Lower leg skin (tissue), 4 donors: ENCODE results near the gene OCA2. TPM values are rescaled to one million over a fixed set of nuclear protein-coding genes. Genes with fewer than 3 reads are reported as not detected.

Source experiments
- DNase-seq, 2 donors: peaks; one replicate each; pipeline ENCODE4 v3.0.0-alpha.2; 2019; ENCODE audit warnings: low spot score in 2 of 2
- H3K4me3 ChIP-seq: fragments of 200-600 bp; sonication (generic); 2 replicates; pipeline ENCODE4 v1.5.1; 2017; ENCODE audit warnings: mild to moderate bottlenecking, low read depth; ENCODE audit not compliant: poor library complexity, severe bottlenecking
- POLR2A ChIP-seq, 2 donors: fragments of 450-650 bp; IDR thresholded peaks; one replicate each; pipeline ENCODE4 v1.6.1; 2016 to 2017; ENCODE audit warnings: antibody characterized with exemption in 2 of 2, mild to moderate bottlenecking in 1 of 2, moderate library complexity in 1 of 2
- WGBS, 2 donors: methylation state at CpG; one replicate each; pipeline ENCODE4 v1.1.5; 2018; 5-methylcytosine and 5-hydroxymethylcytosine counted together
- intact Hi-C: fragments of 100-400 bp; cut with DNase I; formaldehyde crosslinking; loops from one replicate; pipeline ENCODE4 v1.15.0; 2023; ENCODE audit warnings: low total_unique reads
- total RNA-seq, 4 donors: library from RNA; depleted of rRNA; stranded (reverse); fragments of >200 nt; gene quantifications; one replicate each; pipeline ENCODE4 v1.1.0, GENCODE V29; 2016
- TF ChIP-seq, protein P1 (sequence below), 3 donors: fragments of 450-650 bp; IDR thresholded peaks; one replicate each; pipeline ENCODE4 v1.5.1; 2016; ENCODE audit warnings: antibody characterized with exemption in 3 of 3, mild to moderate bottlenecking in 3 of 3, moderate library complexity in 2 of 3

Gene OCA2
- total RNA-seq, 4 donors from 2014 or later = 12.0 to 15.8 (median 13.9) TPM

DNA sequence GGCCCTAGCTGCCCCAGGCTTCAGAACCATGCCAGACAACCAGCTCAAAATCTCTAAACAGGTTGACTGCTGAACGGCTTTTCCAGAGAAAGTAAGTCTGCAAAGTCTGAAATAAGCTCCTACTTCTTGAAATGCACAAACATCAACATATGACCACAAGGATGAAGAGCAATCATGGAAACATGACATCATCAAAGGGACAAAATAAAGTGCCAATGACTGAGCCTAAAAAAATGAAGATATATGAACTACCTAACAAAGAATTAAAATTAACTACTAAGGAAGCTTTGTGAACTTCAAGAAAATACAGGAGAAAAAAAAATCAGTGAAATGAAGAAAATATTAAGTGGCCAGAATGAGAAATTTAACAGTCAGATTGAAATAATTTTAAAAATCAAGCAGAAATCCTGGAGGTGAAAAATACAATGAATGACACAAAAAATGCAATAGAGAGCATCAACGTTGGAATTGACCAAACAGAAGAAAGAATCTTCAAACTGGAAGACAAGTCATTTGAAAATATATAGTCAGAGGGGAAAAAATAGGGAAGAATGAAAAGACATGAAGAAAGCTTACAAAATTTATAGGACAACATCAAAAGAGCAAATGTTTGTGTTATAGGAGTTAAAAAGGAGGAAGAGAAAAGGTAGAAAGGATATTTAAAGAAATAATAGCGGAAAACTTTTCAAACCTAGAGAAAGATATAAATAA is 364.2 kb downstream of the OCA2 start:
- TF ChIP-seq, protein P1, sequence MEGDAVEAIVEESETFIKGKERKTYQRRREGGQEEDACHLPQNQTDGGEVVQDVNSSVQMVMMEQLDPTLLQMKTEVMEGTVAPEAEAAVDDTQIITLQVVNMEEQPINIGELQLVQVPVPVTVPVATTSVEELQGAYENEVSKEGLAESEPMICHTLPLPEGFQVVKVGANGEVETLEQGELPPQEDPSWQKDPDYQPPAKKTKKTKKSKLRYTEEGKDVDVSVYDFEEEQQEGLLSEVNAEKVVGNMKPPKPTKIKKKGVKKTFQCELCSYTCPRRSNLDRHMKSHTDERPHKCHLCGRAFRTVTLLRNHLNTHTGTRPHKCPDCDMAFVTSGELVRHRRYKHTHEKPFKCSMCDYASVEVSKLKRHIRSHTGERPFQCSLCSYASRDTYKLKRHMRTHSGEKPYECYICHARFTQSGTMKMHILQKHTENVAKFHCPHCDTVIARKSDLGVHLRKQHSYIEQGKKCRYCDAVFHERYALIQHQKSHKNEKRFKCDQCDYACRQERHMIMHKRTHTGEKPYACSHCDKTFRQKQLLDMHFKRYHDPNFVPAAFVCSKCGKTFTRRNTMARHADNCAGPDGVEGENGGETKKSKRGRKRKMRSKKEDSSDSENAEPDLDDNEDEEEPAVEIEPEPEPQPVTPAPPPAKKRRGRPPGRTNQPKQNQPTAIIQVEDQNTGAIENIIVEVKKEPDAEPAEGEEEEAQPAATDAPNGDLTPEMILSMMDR (IDR thresholded peaks at IDR 0.05) = no peak
- no peak for TF ChIP-seq POLR2A (IDR thresholded peaks at IDR 0.05)
- DNase-seq = no peak
- H3K4me3 ChIP-seq = no peak overlapping the region
- intact Hi-C loops = loop anchor here (5.0 kb wide), 1 partner anchor 1952 kb away; no protein-coding TSS in a partner anchor
- 89 to 95% methylated on average over 3 of the region's 3 CpGs for WGBS, 2 donors

- 54 to 70% methylated on average over 1 of the region's 1 CpG for WGBS, 2 donors
- DNase-seq = no peak
- no peak overlapping the region for H3K4me3 ChIP-seq
- intact Hi-C loops = no loop called here
- TF ChIP-seq, protein P1 (IDR thresholded peaks at IDR 0.05) = no peak
- no peak for TF ChIP-seq POLR2A (IDR thresholded peaks at IDR 0.05)
These were observed 367.3 kb downstream of the OCA2 start for GRCh38 chr15:27731776-27732175.

DNA sequence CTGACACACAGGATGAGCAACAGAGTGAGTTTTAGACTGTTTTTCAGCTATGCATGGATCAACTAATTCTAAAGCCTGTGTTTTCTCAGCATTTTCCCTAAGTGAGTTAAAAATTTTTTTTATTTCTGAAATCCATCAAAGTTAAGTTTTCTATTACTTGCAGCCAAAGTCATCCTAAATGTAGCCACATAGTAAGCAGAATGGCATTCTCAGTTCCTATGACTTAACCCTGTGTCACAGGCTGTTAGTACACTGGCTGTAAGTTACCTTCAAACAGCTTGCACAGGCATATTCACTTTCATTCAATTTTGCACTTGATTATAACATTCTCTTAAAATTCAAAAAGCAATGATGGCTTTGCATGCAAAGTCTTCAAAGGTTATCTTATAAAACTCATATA is 368.2 kb downstream of the OCA2 start:
- DNase-seq = no peak
- intact Hi-C loops = no loop called here
- H3K4me3 ChIP-seq = no peak overlapping the region
- TF ChIP-seq, protein P1 (IDR thresholded peaks at IDR 0.05) = no peak
- TF ChIP-seq POLR2A (IDR thresholded peaks at IDR 0.05) = no peak

DNA sequence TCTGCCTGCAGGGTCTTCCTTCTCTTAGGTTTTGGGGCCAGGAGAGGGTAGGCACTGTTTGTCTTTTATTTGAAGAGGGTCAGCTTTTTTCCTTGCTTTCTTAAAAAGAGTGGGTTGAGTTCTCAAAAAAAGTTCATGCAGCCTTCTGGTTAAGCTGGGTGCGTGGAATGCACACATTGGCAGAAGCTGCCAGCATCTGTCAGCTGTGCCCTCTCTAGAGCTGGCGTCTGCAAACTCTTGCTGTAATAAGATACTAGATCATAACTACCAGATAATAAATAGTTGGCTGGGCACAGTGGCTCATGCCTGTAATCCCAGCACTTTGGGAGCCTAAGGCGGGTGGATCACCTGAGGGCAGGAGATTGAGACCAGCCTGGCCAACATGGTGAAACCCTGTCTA is 373.4 kb downstream of the OCA2 start:
- DNase-seq = no peak
- H3K4me3 ChIP-seq = no peak overlapping the region

DNA sequence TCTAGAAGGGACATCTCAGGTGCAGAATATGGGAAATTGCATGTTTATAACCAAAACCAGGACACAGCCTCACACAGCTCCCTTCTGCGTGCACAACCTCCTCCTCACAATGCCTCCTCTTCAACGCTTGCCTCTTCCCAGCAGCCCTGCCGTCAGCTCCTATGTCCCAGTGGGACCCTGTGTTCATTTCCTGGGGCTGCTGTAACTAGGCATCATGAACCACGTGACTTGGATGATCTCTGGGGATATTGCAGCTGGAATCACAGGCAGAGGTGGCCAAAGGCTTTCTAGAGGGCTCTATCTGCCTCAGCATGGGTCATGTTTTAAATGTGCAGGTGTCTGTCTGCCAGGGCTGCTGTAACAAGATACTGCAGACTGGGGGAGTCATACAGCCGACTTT is 375.3 kb downstream of the OCA2 start:
- TF ChIP-seq, protein P1 (IDR thresholded peaks at IDR 0.05) = no peak
- TF ChIP-seq POLR2A (IDR thresholded peaks at IDR 0.05) = no peak
- no peak overlapping the region for H3K4me3 ChIP-seq
- whole genome bisulfite sequencing, 2 donors = 60 to 64% methylated on average over 4 to 5 of the region's 5 CpGs
- intact Hi-C loops = no loop called here
- DNase-seq = no peak

More for the DNA sequence above, 373.4 kb downstream of the OCA2 start:
- intact Hi-C loops = no loop called here
- 34 to 49% methylated on average over 3 of the region's 3 CpGs for WGBS, 2 donors
- TF ChIP-seq POLR2A (IDR thresholded peaks at IDR 0.05) = no peak
- TF ChIP-seq, protein P1 (IDR thresholded peaks at IDR 0.05) = no peak

GRCh38 chr15:27722102-27722501 is 377.0 kb downstream of the OCA2 start:
- DNase-seq = no peak
- no peak overlapping the region for H3K4me3 ChIP-seq
- intact Hi-C loops = no loop called here
- TF ChIP-seq, protein P1 (IDR thresholded peaks at IDR 0.05) = no peak
- TF ChIP-seq POLR2A (IDR thresholded peaks at IDR 0.05) = no peak
- WGBS, 2 donors = 77 to 81% methylated on average over 9 of the region's 9 CpGs
